Keratinocyte (primary cell): ENCODE results near the gene SFMBT1. TPM values are rescaled to one million over a fixed set of nuclear protein-coding genes. Genes with fewer than 3 reads are reported as not detected.

Experiments
- DNase-seq: peaks from one replicate; pipeline ENCODE4 v3.0.0-alpha.2; 2011; ENCODE audit warnings: low read depth, missing footprints, low spot score
- FAIRE-seq: peaks from 2 replicates; lab custom pipeline; 2011; peaks lifted over from hg19 to GRCh38; lab: Jason Lieb, UNC
- H2AFZ ChIP-seq: 2 replicates; pipeline ENCODE4 v1.6.0; 2012; ENCODE audit warnings: low read length, control low read depth, inconsistent platforms; ENCODE audit not compliant: control insufficient read depth
- H3K27ac ChIP-seq: 2 replicates; pipeline ENCODE4 v1.5.1; 2011; ENCODE audit warnings: low read length; ENCODE audit not compliant: control insufficient read depth, insufficient read depth
- H3K27me3 ChIP-seq: 3 replicates; pipeline ENCODE4 v1.6.0; 2011; ENCODE audit warnings: low read length; ENCODE audit not compliant: control insufficient read depth, insufficient read depth; ENCODE audit errors: extremely low read depth
- H3K36me3 ChIP-seq, 2 experiments: 2 replicates in 1 of 2; 3 replicates in 1 of 2; pipeline ENCODE4 v1.5.1; 2011; ENCODE audit warnings: low read length in 2 of 2, mild to moderate bottlenecking in 1 of 2; ENCODE audit not compliant: control insufficient read depth in 2 of 2, insufficient read depth in 2 of 2; ENCODE audit errors: extremely low read depth in 1 of 2
- H3K4me1 ChIP-seq: 3 replicates; pipeline ENCODE4 v1.5.1; 2011; ENCODE audit warnings: low read length; ENCODE audit not compliant: control insufficient read depth, insufficient read depth; ENCODE audit errors: extremely low read depth
- H3K4me2 ChIP-seq: 3 replicates; pipeline ENCODE4 v1.6.0; 2011; ENCODE audit warnings: low read depth, low read length; ENCODE audit not compliant: control insufficient read depth, insufficient read depth; ENCODE audit errors: extremely low read depth
- H3K4me3 ChIP-seq, 3 experiments: fragments of 200-600 bp in 1 of 3; sonication (generic) in 1 of 3; 2 replicates in 2 of 3; 3 replicates in 1 of 3; pipeline ENCODE4 v1.5.1; 2011 to 2016; ENCODE audit warnings: low read length in 3 of 3, mild to moderate bottlenecking in 3 of 3, control low read depth in 2 of 3, inconsistent platforms in 1 of 3, low read depth in 1 of 3, mixed read lengths in 1 of 3, mixed run types in 1 of 3, moderate library complexity in 1 of 3; ENCODE audit not compliant: control insufficient read depth in 2 of 3, insufficient read depth in 2 of 3; ENCODE audit errors: extremely low read depth in 1 of 3
- H3K79me2 ChIP-seq: 2 replicates; pipeline ENCODE4 v1.6.0; 2012; ENCODE audit warnings: low read length; ENCODE audit not compliant: control insufficient read depth, insufficient read depth
- H3K9ac ChIP-seq: 3 replicates; pipeline ENCODE4 v1.6.0; 2011; ENCODE audit warnings: low read length; ENCODE audit not compliant: control insufficient read depth, insufficient read depth; ENCODE audit errors: extremely low read depth
- H3K9me1 ChIP-seq: 3 replicates; pipeline ENCODE4 v1.6.0; 2011; ENCODE audit warnings: low read length; ENCODE audit not compliant: control insufficient read depth, insufficient read depth; ENCODE audit errors: extremely low read depth
- H3K9me3 ChIP-seq: 2 replicates; pipeline ENCODE4 v1.5.1; 2012; ENCODE audit warnings: low read depth, low read length; ENCODE audit not compliant: control insufficient read depth
- H4K20me1 ChIP-seq: 3 replicates; pipeline ENCODE4 v1.6.0; 2011; ENCODE audit warnings: low read length; ENCODE audit not compliant: control insufficient read depth, insufficient read depth; ENCODE audit errors: extremely low read depth
- CTCF ChIP-seq, 3 experiments: IDR thresholded peaks in 1 of 3; conservative IDR thresholded peaks in 1 of 3; optimal IDR thresholded peaks in 1 of 3; 2 replicates in 2 of 3; 3 replicates in 1 of 3; pipeline versions ENCODE3 to v1.5.1; 2011; ENCODE audit warnings: low read length in 3 of 3, mild to moderate bottlenecking in 3 of 3, moderate library complexity in 2 of 3, control low read depth in 1 of 3, inconsistent platforms in 1 of 3; ENCODE audit not compliant: insufficient read depth in 2 of 3; ENCODE audit errors: extremely low read depth in 1 of 3
- EZH2 ChIP-seq: IDR thresholded peaks from one replicate; pipeline ENCODE4 v1.6.1; 2012; ENCODE audit warnings: inconsistent platforms, mild to moderate bottlenecking, low read length, moderate library complexity
- dilution Hi-C: fragments of 300-500 bp; cut with MboI; formaldehyde crosslinking; loops from one replicate; pipeline ENCODE4 v1.7.0; 2020; ENCODE audit warnings: low sequenced_read_pairs; ENCODE audit not compliant: extremely low pct_ligation_motif_present
- polyA plus RNA-seq, 5 experiments: library from polyadenylated mRNA; depleted of rRNA in 3 of 5; stranded (reverse) in 3 of 5; stranded (forward) in 1 of 5; unstranded in 1 of 5; fragments of >200 nt; gene quantifications; 1 replicate in 1 of 5; 2 replicates in 3 of 5; 3 replicates in 1 of 5; pipeline versions ENCODE4 v1.2.1 to v1.2.3, GENCODE V29; 2011 to 2012; ENCODE audit warnings: missing spikeins in 2 of 5, low read depth in 1 of 5, low replicate concordance in 1 of 5

Gene SFMBT1
- polyA plus RNA-seq, 1 donor (not counting 4 experiments of a cell fraction or from before 2014, with no cell fraction given) = 4.1 TPM

GRCh38 chr3:53032609-53033008, 13.3 kb downstream of the SFMBT1 start:
- FAIRE-seq (no peak), DNase-seq (no peak)
- Histone ChIP-seq H3K79me2 (peaks cover 2% of the 10 kb centered on the region), H3K9me1 (no peaks in the 10 kb centered on the region), H3K4me3 (no peak overlapping the region), H3K27me3 (no peaks in the 10 kb centered on the region), H3K36me3 (no peaks in the 10 kb centered on the region), H2AFZ (no peak overlapping the region), H3K4me1 (peaks cover 4% of the 10 kb centered on the region), H3K4me2 (no peak overlapping the region), H4K20me1 (no peaks in the 10 kb centered on the region), H3K9me3 (no peaks in the 10 kb centered on the region), H3K27ac (no peak overlapping the region), H3K9ac (no peak overlapping the region)
- dilution Hi-C loops = no loop called here
- TF ChIP-seq CTCF (optimal IDR thresholded peaks at IDR 0.05 in 1 of 3, IDR thresholded peaks at IDR 0.05 in 1 of 3, conservative IDR thresholded peaks at IDR 0.05 in 1 of 3; ENCODE audit: extremely low read depth in 1 of 3, insufficient read depth in 2 of 3, low read length in 3 of 3) (no peak), EZH2 (no peak)

GRCh38 chr3:53030619-53031449, 15.0 kb downstream of the SFMBT1 start:
- Histone ChIP-seq H3K4me3 (no peak overlapping the region), H2AFZ (no peak overlapping the region), H3K4me1 (peaks cover 4% of the 10 kb centered on the region), H3K27me3 (no peaks in the 10 kb centered on the region), H3K9ac (no peak overlapping the region), H3K4me2 (no peak overlapping the region), H3K79me2 (peaks cover 2% of the 10 kb centered on the region), H3K36me3 (no peaks in the 10 kb centered on the region), H4K20me1 (no peaks in the 10 kb centered on the region), H3K9me1 (no peaks in the 10 kb centered on the region), H3K27ac (no peak overlapping the region), H3K9me3 (no peaks in the 10 kb centered on the region)
- TF ChIP-seq EZH2 (no peak), CTCF (optimal IDR thresholded peaks at IDR 0.05 in 1 of 3, IDR thresholded peaks at IDR 0.05 in 1 of 3, conservative IDR thresholded peaks at IDR 0.05 in 1 of 3; ENCODE audit: extremely low read depth in 1 of 3, insufficient read depth in 2 of 3, low read length in 3 of 3) (no peak)
- dilution Hi-C loops = no loop called here
- FAIRE-seq (no peak), DNase-seq (no peak)
